Measurements from ENCODE around the gene BASP1.

The BASP1 gene

DNA sequence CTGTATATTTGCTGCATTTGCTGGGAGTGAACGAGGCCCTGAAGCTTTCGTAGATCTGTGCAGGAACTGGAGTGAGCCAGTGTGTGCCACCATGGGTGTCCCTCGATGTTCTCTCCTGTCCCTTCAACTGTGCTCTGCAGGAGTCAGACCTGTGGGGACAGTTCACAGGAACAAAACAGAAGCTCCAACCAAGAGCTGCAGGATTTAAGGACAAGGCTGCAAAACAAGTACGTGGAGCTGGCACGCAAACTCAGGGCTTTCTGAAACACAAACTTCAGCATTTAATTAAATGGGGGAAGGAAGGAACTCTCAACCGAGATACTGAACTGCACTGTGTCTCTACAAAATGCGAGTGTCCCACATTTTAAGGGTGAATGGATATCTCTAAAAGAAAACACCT, 24.2 kb downstream of the BASP1 start (continued):
- TF ChIP-seq, protein P1, sequence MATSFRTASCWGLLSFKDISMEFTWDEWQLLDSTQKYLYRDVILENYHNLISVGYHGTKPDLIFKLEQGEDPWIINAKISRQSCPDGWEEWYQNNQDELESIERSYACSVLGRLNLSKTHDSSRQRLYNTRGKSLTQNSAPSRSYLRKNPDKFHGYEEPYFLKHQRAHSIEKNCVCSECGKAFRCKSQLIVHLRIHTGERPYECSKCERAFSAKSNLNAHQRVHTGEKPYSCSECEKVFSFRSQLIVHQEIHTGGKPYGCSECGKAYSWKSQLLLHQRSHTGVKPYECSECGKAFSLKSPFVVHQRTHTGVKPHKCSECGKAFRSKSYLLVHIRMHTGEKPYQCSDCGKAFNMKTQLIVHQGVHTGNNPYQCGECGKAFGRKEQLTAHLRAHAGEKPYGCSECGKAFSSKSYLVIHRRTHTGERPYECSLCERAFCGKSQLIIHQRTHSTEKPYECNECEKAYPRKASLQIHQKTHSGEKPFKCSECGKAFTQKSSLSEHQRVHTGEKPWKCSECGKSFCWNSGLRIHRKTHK (tag by site-specific recombination; IDR thresholded peaks at IDR 0.05), result no peak
- TF ChIP-seq ZNF202 (tag by site-specific recombination; IDR thresholded peaks at IDR 0.05; ENCODE audit: borderline replicate concordance) (no peak), ZNF354C (tag by site-specific recombination; IDR thresholded peaks at IDR 0.05; ENCODE audit: borderline replicate concordance, low read depth) (no peak), FEZF1 (tag by site-specific recombination; IDR thresholded peaks at IDR 0.05) (no peak), MEIS1 (CRISPR knock-in tag; IDR thresholded peaks at IDR 0.05; ENCODE audit: borderline replicate concordance) (no peak), YY2 (tag by site-specific recombination; IDR thresholded peaks at IDR 0.05) (no peak), ZNF501 (tag by site-specific recombination; IDR thresholded peaks at IDR 0.05) (no peak), ZNF239 (tag by site-specific recombination; IDR thresholded peaks at IDR 0.05) (no peak)

DNA sequence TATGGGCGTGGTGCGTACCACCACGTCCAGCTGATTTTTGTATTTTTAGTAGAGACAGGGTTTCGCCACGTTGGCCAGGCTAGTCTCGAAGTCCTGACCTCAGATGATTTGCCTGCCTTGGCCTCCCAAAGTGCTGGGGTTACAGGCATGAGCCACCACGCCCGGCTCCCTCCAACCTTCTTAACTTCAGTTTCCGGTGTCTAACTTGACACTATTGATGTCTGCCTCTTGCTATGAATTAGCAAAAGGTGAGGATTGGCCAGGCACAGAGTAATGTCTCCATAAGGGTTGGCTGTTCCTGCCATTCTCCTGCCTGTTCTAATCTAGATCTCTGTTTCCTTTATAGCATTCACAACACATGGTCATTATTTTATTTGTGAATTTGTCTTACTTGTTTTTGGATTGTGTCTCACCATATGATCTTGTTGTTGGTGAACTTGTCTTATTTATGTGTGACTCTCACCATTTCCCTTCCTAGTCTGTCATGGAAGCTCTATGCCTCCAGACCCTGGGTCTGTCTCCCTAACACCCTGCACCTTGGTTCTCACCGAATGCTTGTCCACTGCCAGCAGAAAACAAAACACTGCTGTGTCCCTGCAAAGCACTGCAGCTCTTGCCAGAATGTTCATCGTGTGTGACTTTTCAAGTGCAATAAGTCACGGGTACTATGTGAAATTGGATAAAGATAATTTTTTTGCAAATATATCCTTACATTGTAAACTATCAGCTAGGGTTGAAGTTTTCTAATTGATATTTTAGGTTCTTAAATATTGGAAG, 26.0 kb downstream of the BASP1 start:
- Histone ChIP-seq H3K27ac (ENCODE audit: extremely low read depth, low read depth, low read length) (no peak overlapping the region), H3K4me1 (ENCODE audit: control insufficient read depth, insufficient read depth, low read length) (peaks cover 5% of the 10 kb centered on the region; the same call in 1 of the 2 replicates), H3K36me3 (ENCODE audit: control insufficient read depth in 2 of 2, insufficient read depth in 1 of 2, low read length in 2 of 2) (peaks cover 2 to 32% of the 10 kb centered on the region in 2 experiments), H3K4me3 (ENCODE audit: low read depth, low read length) (no peak overlapping the region), H3K9me3 (ENCODE audit: control insufficient read depth, insufficient read depth, low read depth, low read length) (no peaks in the 10 kb centered on the region)
- POLR2A ChIA-PET, result no interaction called here
- CTCF ChIA-PET, result interaction anchor here (0.5 to 0.6 kb wide), 2 partner anchors 36 to 271 kb away, joined by 3 to 5 read pairs; no protein-coding TSS in a partner anchor
- TF ChIP-seq, protein P2, sequence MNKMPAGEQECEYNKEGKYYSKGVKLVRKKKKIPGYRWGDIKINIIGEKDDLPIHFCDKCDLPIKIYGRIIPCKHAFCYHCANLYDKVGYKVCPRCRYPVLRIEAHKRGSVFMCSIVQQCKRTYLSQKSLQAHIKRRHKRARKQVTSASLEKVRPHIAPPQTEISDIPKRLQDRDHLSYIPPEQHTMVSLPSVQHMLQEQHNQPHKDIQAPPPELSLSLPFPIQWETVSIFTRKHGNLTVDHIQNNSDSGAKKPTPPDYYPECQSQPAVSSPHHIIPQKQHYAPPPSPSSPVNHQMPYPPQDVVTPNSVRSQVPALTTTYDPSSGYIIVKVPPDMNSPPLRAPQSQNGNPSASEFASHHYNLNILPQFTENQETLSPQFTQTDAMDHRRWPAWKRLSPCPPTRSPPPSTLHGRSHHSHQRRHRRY (tag by site-specific recombination; IDR thresholded peaks at IDR 0.05), result no peak
- TF ChIP-seq ZNF701 (tag by site-specific recombination; IDR thresholded peaks at IDR 0.05) (no peak), ZNF529 (tag by site-specific recombination; IDR thresholded peaks at IDR 0.05; ENCODE audit: insufficient replicate concordance) (no peak), ZNF324 (tag by site-specific recombination; IDR thresholded peaks at IDR 0.05) (no peak), GLIS1 (tag by site-specific recombination; IDR thresholded peaks at IDR 0.05) (no peak), ZNF501 (tag by site-specific recombination; IDR thresholded peaks at IDR 0.05) (no peak), HOXC10 (CRISPR knock-in tag; IDR thresholded peaks at IDR 0.05) (no peak), ZBTB1 (tag by site-specific recombination; IDR thresholded peaks at IDR 0.05) (no peak), ZNF830 (tag by site-specific recombination; IDR thresholded peaks at IDR 0.05; ENCODE audit: low read depth) (no peak), ZNF157 (tag by site-specific recombination; IDR thresholded peaks at IDR 0.05) (no peak), TRIM28 (IDR thresholded peaks at IDR 0.05; ENCODE audit: borderline replicate concordance, low read length) (no peak), WT1 (tag by site-specific recombination; IDR thresholded peaks at IDR 0.05) (no peak), ZNF140 (tag by site-specific recombination; IDR thresholded peaks at IDR 0.05) (no peak), PRDM1 (tag by site-specific recombination; IDR thresholded peaks at IDR 0.05) (no peak)
- TF ChIP-seq, protein P3, sequence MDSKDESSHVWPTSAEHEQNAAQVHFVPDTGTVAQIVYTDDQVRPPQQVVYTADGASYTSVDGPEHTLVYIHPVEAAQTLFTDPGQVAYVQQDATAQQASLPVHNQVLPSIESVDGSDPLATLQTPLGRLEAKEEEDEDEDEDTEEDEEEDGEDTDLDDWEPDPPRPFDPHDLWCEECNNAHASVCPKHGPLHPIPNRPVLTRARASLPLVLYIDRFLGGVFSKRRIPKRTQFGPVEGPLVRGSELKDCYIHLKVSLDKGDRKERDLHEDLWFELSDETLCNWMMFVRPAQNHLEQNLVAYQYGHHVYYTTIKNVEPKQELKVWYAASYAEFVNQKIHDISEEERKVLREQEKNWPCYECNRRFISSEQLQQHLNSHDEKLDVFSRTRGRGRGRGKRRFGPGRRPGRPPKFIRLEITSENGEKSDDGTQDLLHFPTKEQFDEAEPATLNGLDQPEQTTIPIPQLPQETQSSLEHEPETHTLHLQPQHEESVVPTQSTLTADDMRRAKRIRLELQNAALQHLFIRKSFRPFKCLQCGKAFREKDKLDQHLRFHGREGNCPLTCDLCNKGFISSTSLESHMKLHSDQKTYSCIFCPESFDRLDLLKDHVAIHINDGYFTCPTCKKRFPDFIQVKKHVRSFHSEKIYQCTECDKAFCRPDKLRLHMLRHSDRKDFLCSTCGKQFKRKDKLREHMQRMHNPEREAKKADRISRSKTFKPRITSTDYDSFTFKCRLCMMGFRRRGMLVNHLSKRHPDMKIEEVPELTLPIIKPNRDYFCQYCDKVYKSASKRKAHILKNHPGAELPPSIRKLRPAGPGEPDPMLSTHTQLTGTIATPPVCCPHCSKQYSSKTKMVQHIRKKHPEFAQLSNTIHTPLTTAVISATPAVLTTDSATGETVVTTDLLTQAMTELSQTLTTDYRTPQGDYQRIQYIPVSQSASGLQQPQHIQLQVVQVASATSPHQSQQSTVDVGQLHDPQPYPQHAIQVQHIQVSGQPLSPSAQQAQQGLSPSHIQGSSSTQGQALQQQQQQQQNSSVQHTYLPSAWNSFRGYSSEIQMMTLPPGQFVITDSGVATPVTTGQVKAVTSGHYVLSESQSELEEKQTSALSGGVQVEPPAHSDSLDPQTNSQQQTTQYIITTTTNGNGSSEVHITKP (tag by site-specific recombination; IDR thresholded peaks at IDR 0.05), result no peak
- TF ChIP-seq, protein P4, sequence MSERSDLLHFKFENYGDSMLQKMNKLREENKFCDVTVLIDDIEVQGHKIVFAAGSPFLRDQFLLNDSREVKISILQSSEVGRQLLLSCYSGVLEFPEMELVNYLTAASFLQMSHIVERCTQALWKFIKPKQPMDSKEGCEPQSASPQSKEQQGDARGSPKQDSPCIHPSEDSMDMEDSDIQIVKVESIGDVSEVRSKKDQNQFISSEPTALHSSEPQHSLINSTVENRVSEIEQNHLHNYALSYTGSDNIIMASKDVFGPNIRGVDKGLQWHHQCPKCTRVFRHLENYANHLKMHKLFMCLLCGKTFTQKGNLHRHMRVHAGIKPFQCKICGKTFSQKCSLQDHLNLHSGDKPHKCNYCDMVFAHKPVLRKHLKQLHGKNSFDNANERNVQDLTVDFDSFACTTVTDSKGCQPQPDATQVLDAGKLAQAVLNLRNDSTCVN (tag by site-specific recombination; optimal IDR thresholded peaks at IDR 0.05), result no peak
- TF ChIP-seq, protein P5, sequence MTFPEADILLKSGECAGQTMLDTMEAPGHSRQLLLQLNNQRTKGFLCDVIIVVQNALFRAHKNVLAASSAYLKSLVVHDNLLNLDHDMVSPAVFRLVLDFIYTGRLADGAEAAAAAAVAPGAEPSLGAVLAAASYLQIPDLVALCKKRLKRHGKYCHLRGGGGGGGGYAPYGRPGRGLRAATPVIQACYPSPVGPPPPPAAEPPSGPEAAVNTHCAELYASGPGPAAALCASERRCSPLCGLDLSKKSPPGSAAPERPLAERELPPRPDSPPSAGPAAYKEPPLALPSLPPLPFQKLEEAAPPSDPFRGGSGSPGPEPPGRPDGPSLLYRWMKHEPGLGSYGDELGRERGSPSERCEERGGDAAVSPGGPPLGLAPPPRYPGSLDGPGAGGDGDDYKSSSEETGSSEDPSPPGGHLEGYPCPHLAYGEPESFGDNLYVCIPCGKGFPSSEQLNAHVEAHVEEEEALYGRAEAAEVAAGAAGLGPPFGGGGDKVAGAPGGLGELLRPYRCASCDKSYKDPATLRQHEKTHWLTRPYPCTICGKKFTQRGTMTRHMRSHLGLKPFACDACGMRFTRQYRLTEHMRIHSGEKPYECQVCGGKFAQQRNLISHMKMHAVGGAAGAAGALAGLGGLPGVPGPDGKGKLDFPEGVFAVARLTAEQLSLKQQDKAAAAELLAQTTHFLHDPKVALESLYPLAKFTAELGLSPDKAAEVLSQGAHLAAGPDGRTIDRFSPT (tag by site-specific recombination; IDR thresholded peaks at IDR 0.05), result no peak
- TF ChIP-seq, protein P6, sequence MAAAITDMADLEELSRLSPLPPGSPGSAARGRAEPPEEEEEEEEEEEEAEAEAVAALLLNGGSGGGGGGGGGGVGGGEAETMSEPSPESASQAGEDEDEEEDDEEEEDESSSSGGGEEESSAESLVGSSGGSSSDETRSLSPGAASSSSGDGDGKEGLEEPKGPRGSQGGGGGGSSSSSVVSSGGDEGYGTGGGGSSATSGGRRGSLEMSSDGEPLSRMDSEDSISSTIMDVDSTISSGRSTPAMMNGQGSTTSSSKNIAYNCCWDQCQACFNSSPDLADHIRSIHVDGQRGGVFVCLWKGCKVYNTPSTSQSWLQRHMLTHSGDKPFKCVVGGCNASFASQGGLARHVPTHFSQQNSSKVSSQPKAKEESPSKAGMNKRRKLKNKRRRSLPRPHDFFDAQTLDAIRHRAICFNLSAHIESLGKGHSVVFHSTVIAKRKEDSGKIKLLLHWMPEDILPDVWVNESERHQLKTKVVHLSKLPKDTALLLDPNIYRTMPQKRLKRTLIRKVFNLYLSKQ (tag by site-specific recombination; IDR thresholded peaks at IDR 0.05; ENCODE audit: borderline replicate concordance), result no peak

All from HEK293 (cell line).